ENCODE data around the gene RBMS3. TPM values are rescaled to one million over a fixed set of nuclear protein-coding genes. Genes with fewer than 3 reads are reported as not detected.

Gene RBMS3
- total RNA-seq, 1 donor from 2014 or later: 3.8 TPM

DNA sequence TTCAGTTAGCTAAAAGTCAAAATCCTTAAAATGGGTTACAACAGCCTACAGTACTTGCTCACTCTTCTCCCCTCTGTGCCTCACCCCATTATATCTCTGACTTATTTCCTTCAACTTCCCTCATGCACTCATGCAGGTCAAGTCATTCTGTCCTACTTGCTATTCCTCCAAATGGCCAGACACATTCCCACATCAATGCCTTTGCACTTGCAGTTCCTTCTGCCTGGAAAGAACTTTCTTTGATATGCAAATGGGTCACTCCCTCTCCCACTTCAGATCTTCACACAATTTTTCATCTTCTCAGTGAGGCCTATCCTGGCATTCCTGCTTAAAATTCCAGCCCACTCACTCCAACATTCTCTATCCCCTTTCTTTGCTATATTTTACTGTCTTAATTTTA lies 778.4 kb downstream of the RBMS3 start:
- no peak for DNase-seq (ENCODE audit: low spot score, unreplicated experiment)
- Mint-ChIP-seq H3K27me3 (no peaks in the 10 kb centered on the region), H3K27ac (no peak overlapping the region), H3K9me3 (ENCODE audit: low read depth) (peaks cover 2% of the 10 kb centered on the region), H3K36me3 (ENCODE audit: insufficient read depth) (no peaks in the 10 kb centered on the region), H3K4me1 (ENCODE audit: low read depth) (peaks cover 6% of the 10 kb centered on the region), H3K4me3 (ENCODE audit: low read depth) (no peak overlapping the region)
- no peak for TF ChIP-seq CTCF (IDR thresholded peaks at IDR 0.05; ENCODE audit: unreplicated experiment)
